ENCODE measurements around the gene STK35.

Gene STK35

DNA sequence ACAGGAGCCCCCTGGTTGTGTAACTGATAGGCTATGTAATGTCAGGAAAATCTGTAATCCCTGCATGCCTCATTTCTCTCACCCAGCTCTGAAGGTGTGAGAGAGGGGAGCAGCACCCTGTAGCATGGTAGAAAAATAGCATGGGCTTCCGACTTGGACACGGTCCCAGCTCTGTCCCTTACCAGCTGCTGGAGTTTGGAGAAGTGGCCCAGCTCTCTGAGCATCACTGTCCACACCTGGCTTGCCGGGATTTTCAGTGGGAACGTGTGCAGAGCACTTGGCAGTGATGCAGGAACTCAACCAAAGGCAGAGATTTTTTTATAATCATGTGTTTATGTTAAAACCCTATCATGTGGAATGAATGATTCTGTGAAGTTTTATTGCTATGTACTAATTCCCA lies 34.6 kb downstream of the STK35 start:
- no peak for DNase-seq (ENCODE audit: low read depth)

DNA sequence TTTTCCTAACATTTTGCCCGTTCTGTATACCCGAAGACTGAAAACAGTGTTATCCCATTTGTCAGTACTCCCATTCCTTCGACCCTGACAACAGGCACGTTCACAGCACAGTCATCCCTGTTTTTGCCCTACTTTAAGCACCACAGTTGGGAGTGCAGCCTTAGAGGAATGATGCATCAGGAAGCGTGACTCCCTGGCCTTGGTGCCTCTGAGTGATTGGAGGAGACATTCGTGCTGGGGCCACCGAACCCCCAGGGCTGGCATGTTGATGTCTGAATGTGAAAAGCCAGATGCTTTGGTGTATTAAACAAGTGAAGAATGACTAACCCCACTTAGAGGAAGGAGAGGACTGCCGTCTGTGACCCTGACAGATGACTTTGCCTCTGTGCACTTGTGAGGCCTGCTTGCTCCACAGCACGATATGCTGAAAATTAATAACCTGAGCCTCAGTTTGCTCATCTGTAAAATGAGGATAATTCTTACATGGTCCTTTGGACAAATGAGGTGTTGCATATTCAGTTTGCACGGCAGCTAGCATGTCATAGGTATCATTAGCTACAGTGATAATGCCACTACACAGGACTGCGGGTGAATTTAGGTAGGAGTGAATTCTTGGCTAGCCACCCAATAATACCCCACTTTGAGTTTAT lies 36.0 kb downstream of the STK35 start:
- DNase-seq (ENCODE audit: low read depth), result no peak

DNA sequence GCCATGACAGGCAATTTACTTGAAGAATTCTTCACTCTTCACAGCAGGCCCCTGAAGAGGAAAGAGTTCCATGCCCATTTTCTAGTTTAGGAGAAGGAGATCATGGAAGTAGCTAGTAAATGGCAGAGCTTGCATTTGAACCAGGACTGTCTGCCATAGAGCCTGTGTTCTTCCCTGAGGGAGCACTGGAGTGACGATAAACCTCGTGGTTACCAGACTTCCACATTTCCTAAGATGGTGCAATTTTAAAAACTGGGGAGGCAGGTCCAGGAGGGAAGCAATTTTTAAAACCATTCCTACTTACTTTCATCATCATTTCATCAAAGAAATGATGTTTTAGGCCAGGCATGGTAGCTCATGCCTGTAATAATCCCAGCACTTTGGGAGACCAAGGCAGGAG lies 36.8 kb downstream of the STK35 start:
- no peak for DNase-seq (ENCODE audit: low read depth)

DNA sequence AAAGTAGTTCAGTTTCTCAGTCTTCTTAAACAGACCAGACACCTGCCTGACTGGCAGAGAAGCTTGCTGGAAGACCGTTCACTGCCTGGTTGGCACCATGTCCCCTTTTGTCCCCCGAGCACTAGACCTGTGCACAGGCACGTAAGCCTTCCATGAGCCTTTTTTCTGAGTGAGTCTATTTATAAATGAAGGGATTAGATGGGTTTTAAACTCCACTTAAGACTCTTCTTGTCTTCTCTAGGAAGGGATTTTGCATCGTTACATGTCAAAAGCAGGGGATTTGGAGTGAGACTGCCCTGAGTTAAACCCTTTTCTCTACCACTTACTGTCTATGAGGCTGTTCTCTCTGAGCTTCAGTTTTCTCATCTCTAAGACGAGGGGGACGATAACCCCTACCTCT lies 37.6 kb downstream of the STK35 start:
- no peak for DNase-seq (ENCODE audit: low read depth)

DNA sequence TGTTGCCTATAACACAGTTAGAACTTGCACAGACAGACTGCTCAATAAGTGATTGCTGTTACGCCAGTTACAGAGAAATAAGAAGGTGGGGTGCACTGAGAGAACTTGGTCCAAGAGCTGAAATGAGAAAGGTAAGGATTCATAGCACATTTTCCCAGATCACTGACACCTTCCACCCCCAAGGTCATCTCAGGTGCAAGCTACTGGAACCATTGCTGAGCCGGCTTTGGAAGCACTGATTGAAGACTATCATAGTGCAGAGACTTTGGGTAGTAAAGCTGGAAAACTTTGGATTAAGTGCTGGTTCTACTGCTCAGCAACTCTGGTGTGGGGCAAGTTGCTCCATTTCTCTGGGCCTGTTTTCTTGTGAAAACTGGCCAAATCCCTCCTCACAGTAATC lies 38.1 kb downstream of the STK35 start:
- no peak for DNase-seq (ENCODE audit: low read depth)

- no peak for DNase-seq (ENCODE audit: low read depth)
Measured at GRCh38 chr20:2140561-2140960, 38.9 kb downstream of the STK35 start.

- DNase-seq (ENCODE audit: low read depth), result no peak
Measured at GRCh38 chr20:2141600-2142575, 40.3 kb downstream of the STK35 start.

DNA sequence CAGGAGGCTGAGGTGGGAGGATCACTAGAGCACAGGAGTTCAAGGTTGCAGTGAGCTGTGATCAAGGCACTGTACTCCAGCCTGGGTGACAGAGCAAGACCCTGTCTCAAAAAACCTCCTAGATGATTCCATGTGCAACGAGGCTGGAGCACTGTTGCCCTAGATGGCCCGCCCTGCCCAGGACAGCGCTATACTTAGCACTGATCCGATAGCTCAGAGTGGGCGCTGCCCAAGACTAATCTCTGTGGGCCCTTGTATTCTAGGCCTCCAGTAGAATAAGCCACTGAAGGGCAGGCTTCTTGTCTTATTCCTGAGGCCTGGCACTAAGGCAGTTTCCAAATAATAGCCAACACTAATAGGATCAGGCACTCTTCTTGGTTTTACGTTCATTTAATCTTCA lies 41.0 kb downstream of the STK35 start:
- no peak for DNase-seq (ENCODE audit: low read depth)

DNA sequence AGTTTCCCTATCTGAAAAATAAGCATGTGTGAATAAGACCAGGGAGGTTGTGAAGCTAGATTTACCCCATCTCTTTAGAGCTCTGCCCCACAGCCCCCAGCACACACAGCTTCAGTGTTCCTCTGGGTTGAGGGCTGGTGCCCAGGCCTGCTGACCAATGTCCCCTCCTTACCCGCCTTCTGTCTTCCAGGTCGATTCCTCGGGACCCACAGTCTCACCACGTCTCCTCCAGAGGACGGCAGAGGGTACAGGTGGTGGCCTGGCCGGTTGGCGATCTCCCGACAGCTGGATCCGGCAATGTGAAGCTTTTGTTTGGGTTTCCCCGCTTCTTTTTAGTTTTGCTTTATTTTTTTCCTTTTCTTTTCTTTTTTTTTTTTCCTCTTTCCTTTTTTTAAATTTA lies 42.0 kb downstream of the STK35 start:
- DNase-seq (ENCODE audit: low read depth), result no peak

- DNase-seq (ENCODE audit: low read depth), result no peak
Measured at GRCh38 chr20:2144850-2145249, 43.2 kb downstream of the STK35 start.

GRCh38 chr20:2145376-2145775 lies 43.7 kb downstream of the STK35 start:
- DNase-seq (ENCODE audit: low read depth), result no peak

DNA sequence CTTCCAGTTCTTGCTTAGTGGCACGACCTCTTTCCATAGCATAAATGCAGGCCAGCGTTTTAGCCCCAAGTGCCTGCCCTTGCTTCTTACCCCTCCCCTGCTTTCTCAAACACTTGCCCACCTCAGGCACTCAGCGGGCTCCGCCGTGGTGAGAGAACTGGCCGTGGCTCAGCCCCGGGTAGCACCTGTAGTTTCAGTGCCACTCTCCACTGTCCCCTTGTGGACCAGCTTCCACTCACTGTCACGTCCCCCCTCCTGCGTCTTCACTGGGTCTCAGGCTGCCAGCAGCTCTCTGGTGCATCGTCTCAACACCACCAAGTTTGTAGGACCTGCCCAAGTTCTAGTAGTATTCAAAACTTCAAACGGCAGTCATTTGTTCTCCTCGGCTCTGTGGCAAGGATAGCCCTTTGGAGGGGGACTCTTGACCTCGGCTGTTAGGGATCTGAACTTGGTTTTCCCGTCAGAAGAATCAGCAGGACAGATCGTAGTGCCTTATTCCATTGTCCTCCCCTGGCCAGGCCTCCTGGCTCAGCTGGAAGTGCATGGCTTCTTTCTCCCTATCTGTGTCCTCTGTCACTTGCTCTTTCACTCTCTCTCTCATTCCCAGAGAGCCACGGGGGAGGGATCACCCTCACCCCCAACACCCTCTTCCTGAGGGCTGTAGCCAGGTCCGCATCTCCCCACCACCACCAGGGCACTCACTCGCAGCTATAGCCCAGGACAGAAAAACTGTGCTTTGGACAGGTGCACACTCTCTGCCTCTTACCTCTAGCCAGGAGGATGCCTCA lies 44.6 kb downstream of the STK35 start:
- DNase-seq (ENCODE audit: low read depth), result no peak

GRCh38 chr20:2149507-2149906 lies 47.9 kb downstream of the STK35 start:
- no peak for DNase-seq (ENCODE audit: low read depth)

DNA sequence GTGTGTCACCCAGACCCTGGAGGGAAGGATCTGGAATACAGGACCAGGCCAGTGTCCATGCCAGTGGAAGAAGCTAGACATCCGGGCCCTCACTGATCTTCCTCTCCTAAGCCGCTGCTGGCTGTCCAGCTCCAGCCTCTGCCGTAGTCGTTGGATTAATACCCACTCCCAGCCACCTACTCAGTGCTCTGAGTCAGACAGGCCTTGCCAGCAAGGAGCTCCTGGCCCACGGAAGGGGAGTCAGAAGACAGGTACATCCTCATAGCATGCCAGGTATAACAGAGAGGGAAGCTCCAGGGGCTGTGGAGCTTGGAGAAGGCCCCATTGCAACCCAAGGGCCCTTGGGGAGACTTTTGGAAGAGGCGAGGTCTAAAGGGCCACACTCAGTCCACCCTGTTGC lies 49.0 kb downstream of the STK35 start:
- no peak for DNase-seq (ENCODE audit: low read depth)

DNA sequence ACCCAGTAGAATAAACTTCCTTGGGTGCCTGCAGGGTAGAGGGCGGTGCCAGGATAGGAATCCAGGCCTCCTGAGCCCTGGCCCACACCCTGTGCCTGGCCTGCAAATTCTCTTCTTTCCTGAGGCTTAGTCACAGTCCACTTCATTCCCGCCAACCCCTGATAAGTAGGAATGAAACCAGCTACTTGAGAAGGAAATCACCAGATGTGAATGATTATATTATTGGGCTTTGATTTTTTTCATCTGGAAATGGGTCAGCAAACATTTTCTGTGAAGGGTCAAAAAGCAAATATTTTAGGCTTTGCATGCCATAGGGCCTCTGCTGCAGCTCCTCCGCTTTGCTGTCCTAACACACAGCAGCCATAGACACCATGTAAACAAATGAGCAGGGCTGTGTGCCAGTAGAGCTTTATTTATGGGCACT lies 50.2 kb downstream of the STK35 start:
- no peak for DNase-seq (ENCODE audit: low read depth)

- DNase-seq (ENCODE audit: low read depth), result no peak
Measured at GRCh38 chr20:2152317-2152716, 50.7 kb downstream of the STK35 start.

GRCh38 chr20:2153326-2153725 lies 51.7 kb downstream of the STK35 start:
- no peak for DNase-seq (ENCODE audit: low read depth)

- no peak for DNase-seq (ENCODE audit: low read depth)
Measured at GRCh38 chr20:2156224-2156623, 54.6 kb downstream of the STK35 start.

GRCh38 chr20:2156666-2157624 lies 55.3 kb downstream of the STK35 start:
- DNase-seq (ENCODE audit: low read depth), result no peak

DNA sequence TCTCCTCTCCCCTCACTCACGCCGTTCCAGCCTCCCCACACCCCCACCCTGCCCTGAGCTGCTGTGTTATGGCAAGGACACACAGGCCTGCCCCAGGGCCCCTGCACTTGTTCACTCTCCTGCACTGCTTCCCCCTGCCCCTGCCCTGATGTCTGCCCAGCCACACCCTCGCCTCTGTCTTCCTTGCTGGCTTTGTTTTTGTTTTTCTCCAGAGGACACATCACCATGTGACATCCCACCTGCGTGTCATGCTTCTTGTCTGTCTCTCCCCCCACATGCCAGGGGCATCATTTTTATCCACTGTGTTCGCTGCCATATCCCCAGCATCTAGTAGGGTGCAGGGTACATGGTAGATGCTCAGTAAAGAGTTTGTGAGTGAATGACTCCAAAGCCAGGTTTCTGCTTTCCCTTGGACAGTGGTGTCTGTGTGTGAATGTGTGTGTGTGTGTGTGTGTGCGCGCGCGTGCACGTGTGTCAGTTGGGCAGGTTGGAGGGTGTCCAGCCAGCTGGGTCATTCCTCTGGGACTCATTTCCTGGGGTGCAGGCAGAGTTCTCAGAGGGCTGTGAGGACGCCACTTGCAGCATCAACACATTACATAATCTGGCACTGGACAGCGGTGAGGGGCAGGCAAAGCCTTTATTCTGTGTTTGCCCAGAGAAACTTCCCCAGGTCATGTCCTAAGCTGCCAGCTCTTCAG lies 60.6 kb downstream of the STK35 start:
- no peak for DNase-seq (ENCODE audit: low read depth)

DNA sequence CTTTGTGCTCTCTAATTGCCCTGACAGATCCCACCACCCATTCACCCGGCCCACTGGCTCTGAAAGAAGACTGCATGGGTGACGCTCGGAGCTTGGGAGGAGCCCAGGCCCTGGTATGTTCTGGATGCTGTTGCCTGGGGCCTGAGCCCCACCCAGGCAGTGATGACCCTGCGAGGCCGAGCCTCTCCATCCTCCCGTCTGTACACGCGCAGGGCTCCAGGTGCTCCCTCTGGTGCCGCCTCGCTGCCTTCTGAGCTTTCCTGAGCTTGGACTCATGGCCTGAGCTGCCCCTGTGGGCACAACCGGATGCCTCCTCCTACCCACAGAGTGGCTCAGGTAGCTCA lies 61.2 kb downstream of the STK35 start:
- DNase-seq (ENCODE audit: low read depth), result no peak

All from non-pigmented ciliary epithelial cell (primary cell).